ENCODE results near the gene MLXIP.

DNA sequence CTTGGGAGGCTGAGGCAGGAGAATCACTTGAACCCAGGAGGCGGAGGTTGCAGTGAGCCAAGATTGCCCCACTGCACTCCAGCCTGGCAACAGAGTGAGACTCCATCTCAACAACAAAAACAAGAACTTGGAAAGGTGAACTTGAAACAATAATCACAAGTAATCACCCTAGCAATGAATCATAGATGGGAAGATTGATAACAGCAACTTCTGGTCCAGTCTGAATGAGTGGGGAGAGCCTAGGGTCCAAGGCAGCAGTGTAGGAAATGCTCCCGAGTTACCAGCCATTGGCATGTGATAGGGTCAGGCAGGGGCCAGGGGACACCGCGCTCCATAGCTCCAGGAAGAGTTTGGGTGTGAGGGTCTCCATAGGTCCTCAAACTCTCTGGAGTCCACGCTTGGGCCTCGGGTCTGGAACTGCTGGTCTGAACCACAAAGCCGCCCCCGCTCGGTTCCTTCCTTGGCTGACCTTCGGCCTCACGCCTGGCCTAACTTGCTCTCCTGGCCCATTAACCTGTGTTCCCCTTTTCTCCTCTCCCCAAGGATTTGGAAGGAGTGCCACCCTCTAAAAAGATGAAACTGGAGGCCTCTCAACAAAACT is 19.9 kb upstream of the MLXIP start:
- TF ChIP-seq, protein P1, sequence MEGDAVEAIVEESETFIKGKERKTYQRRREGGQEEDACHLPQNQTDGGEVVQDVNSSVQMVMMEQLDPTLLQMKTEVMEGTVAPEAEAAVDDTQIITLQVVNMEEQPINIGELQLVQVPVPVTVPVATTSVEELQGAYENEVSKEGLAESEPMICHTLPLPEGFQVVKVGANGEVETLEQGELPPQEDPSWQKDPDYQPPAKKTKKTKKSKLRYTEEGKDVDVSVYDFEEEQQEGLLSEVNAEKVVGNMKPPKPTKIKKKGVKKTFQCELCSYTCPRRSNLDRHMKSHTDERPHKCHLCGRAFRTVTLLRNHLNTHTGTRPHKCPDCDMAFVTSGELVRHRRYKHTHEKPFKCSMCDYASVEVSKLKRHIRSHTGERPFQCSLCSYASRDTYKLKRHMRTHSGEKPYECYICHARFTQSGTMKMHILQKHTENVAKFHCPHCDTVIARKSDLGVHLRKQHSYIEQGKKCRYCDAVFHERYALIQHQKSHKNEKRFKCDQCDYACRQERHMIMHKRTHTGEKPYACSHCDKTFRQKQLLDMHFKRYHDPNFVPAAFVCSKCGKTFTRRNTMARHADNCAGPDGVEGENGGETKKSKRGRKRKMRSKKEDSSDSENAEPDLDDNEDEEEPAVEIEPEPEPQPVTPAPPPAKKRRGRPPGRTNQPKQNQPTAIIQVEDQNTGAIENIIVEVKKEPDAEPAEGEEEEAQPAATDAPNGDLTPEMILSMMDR (IDR thresholded peaks at IDR 0.05; ENCODE audit: borderline replicate concordance, extremely low read depth, low read length, poor library complexity, severe bottlenecking): no peak
- TF ChIP-seq EZH2 (IDR thresholded peaks at IDR 0.05; ENCODE audit: borderline replicate concordance, low read depth, low read length, severe bottlenecking): no peak
